GM18861 (cell line): Measurements from ENCODE around the gene NAB2.

Experiments used
- ATAC-seq: cut with Tn5 transposase; IDR thresholded peaks from one replicate; pipeline ENCODE4 v1.9.1; 2021; ENCODE audit not compliant: unreplicated experiment

NAB2 gene

GRCh38 chr12:57093415-57094207 lies 4.7 kb downstream of the NAB2 start:
- ATAC-seq = no peak

GRCh38 chr12:57094208-57095160 lies 5.6 kb downstream of the NAB2 start:
- no peak for ATAC-seq

GRCh38 chr12:57095440-57095839 lies 6.5 kb downstream of the NAB2 start:
- no peak for ATAC-seq

GRCh38 chr12:57096099-57096572 lies 7.2 kb downstream of the NAB2 start:
- no peak for ATAC-seq

- ATAC-seq = no peak
Measured at GRCh38 chr12:57096748-57097553, 8.0 kb downstream of the NAB2 start.

- no peak for ATAC-seq
Measured at GRCh38 chr12:57097554-57097835, 8.6 kb downstream of the NAB2 start.

- no peak for ATAC-seq
Measured at GRCh38 chr12:57098546-57098945, 9.6 kb downstream of the NAB2 start.

GRCh38 chr12:57099047-57099714 lies 10.3 kb downstream of the NAB2 start:
- no peak for ATAC-seq

GRCh38 chr12:57099766-57100165 lies 10.9 kb downstream of the NAB2 start:
- ATAC-seq = no peak

- ATAC-seq = no peak
Measured at GRCh38 chr12:57101892-57102695, 13.2 kb downstream of the NAB2 start.

GRCh38 chr12:57103856-57104255 lies 14.9 kb downstream of the NAB2 start:
- no peak for ATAC-seq

- ATAC-seq = no peak
Measured at GRCh38 chr12:57104292-57104910, 15.5 kb downstream of the NAB2 start.

- no peak for ATAC-seq
Measured at GRCh38 chr12:57105011-57105753, 16.3 kb downstream of the NAB2 start.

- ATAC-seq = no peak
Measured at GRCh38 chr12:57106021-57106708, 17.3 kb downstream of the NAB2 start.

GRCh38 chr12:57107456-57108155 lies 18.7 kb downstream of the NAB2 start:
- no peak for ATAC-seq

- no peak for ATAC-seq
Measured at GRCh38 chr12:57109207-57110103, 20.5 kb downstream of the NAB2 start.
